OCI-LY1 (cell line): Measurements from ENCODE around the gene CYYR1.

ENCODE experiments used
- EZH2 ChIP-seq: fragments of 200-600 bp; sonication (generic), shearing (Covaris generic); IDR thresholded peaks from 2 replicates; pipeline ENCODE4 v1.8.0; 2017; ENCODE audit warnings: borderline replicate concordance, mixed run types, mild to moderate bottlenecking, antibody characterized with exemption, low read length, moderate library complexity, mixed read lengths
- TF ChIP-seq, protein P1 (sequence below): fragments of 200-600 bp; sonication (generic), shearing (Covaris generic); IDR thresholded peaks from 2 replicates; pipeline ENCODE4 v1.5.1; 2017; ENCODE audit warnings: mild to moderate bottlenecking, antibody characterized with exemption, low read length, moderate library complexity, mixed read lengths

DNA sequence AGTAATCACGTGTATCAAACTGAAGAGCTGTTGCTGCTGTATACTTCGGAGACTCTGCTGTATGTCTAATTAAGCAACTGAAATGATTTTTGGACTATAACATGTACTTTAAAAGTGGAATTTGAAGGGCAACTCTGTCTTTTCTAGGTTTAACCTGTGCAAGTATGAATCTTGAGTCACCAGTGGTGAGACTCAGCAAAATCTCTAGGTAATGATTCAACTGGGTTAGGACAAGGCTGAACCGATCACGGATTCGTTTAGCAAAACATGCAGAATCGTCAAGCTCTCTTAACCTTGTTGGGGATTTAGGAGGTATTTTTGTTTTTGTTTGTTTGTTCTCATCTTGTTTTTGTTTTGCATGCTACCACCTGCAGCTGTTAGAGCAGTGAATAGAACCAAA lies 149.6 kb downstream of the CYYR1 start:
- TF ChIP-seq, protein P1, sequence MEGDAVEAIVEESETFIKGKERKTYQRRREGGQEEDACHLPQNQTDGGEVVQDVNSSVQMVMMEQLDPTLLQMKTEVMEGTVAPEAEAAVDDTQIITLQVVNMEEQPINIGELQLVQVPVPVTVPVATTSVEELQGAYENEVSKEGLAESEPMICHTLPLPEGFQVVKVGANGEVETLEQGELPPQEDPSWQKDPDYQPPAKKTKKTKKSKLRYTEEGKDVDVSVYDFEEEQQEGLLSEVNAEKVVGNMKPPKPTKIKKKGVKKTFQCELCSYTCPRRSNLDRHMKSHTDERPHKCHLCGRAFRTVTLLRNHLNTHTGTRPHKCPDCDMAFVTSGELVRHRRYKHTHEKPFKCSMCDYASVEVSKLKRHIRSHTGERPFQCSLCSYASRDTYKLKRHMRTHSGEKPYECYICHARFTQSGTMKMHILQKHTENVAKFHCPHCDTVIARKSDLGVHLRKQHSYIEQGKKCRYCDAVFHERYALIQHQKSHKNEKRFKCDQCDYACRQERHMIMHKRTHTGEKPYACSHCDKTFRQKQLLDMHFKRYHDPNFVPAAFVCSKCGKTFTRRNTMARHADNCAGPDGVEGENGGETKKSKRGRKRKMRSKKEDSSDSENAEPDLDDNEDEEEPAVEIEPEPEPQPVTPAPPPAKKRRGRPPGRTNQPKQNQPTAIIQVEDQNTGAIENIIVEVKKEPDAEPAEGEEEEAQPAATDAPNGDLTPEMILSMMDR = no peak
- no peak for TF ChIP-seq EZH2
